ENCODE measurements around the gene NRCAM.

NRCAM gene

GRCh38 chr7:108406222-108406890, 49.9 kb downstream of the NRCAM start:
- ATAC-seq = no peak
- TF ChIP-seq POU6F1 (CRISPR knock-in tag; IDR thresholded peaks at IDR 0.05; ENCODE audit: borderline replicate concordance, low read depth) = no peak
- TF ChIP-seq ZFP3 (CRISPR knock-in tag; IDR thresholded peaks at IDR 0.05) = no peak
- no peak for TF ChIP-seq ISL1 (CRISPR knock-in tag; IDR thresholded peaks at IDR 0.05)
- TF ChIP-seq CSRNP3 (CRISPR knock-in tag; IDR thresholded peaks at IDR 0.05) = no peak
- TF ChIP-seq ZC3H10 (CRISPR knock-in tag; IDR thresholded peaks at IDR 0.05) = no peak
- TF ChIP-seq TCF4 (CRISPR knock-in tag; IDR thresholded peaks at IDR 0.05; ENCODE audit: borderline replicate concordance) = no peak
- no peak for TF ChIP-seq TOX (CRISPR knock-in tag; IDR thresholded peaks at IDR 0.05; ENCODE audit: borderline replicate concordance)
- no peak for TF ChIP-seq ZFP30 (CRISPR knock-in tag; IDR thresholded peaks at IDR 0.05)
- no peak for TF ChIP-seq SNAI2 (CRISPR knock-in tag; IDR thresholded peaks at IDR 0.05)
- TF ChIP-seq ZNF8 (CRISPR knock-in tag; IDR thresholded peaks at IDR 0.05) = no peak
- TF ChIP-seq ZNF70 (CRISPR knock-in tag; IDR thresholded peaks at IDR 0.05) = no peak
- no peak for TF ChIP-seq ZNF565 (CRISPR knock-in tag; conservative IDR thresholded peaks at IDR 0.05; ENCODE audit: low read depth)

- TF ChIP-seq ZNF8 (CRISPR knock-in tag; IDR thresholded peaks at IDR 0.05) (peak; percentile 97), TCF4 (CRISPR knock-in tag; IDR thresholded peaks at IDR 0.05; ENCODE audit: borderline replicate concordance) (no peak)
- ATAC-seq = no peak
Measured at GRCh38 chr7:108404509-108405420, 51.5 kb downstream of the NRCAM start.

- no peak for TF ChIP-seq TOX (CRISPR knock-in tag; IDR thresholded peaks at IDR 0.05; ENCODE audit: borderline replicate concordance)
- no peak for TF ChIP-seq GLIS3 (CRISPR knock-in tag; IDR thresholded peaks at IDR 0.05)
- TF ChIP-seq TCF4 (CRISPR knock-in tag; IDR thresholded peaks at IDR 0.05; ENCODE audit: borderline replicate concordance) = no peak
- no peak for TF ChIP-seq CSRNP3 (CRISPR knock-in tag; IDR thresholded peaks at IDR 0.05)
- TF ChIP-seq OSR1 (CRISPR knock-in tag; IDR thresholded peaks at IDR 0.05) = no peak
- no peak for TF ChIP-seq CREB5 (CRISPR knock-in tag; IDR thresholded peaks at IDR 0.05; ENCODE audit: low read depth)
- no peak for TF ChIP-seq ZFP3 (CRISPR knock-in tag; IDR thresholded peaks at IDR 0.05)
- ATAC-seq = no peak
Measured at GRCh38 chr7:108403597-108404217, 52.5 kb downstream of the NRCAM start.

- no peak for ATAC-seq
- no peak for TF ChIP-seq ARNTL (CRISPR knock-in tag; IDR thresholded peaks at IDR 0.05; ENCODE audit: borderline replicate concordance, low read depth)
- TF ChIP-seq ISL1 (CRISPR knock-in tag; IDR thresholded peaks at IDR 0.05) = peak; percentile 53
- TF ChIP-seq PPARA (CRISPR knock-in tag; IDR thresholded peaks at IDR 0.05; ENCODE audit: borderline replicate concordance) = no peak
Measured at GRCh38 chr7:108402865-108403264, 53.4 kb downstream of the NRCAM start.

- ATAC-seq = no peak
- no peak for TF ChIP-seq ESRRG (CRISPR knock-in tag; IDR thresholded peaks at IDR 0.05)
- TF ChIP-seq BACH2 (CRISPR knock-in tag; IDR thresholded peaks at IDR 0.05; ENCODE audit: borderline replicate concordance) = no peak
- no peak for TF ChIP-seq ZFP30 (CRISPR knock-in tag; IDR thresholded peaks at IDR 0.05)
- no peak for TF ChIP-seq TOX (CRISPR knock-in tag; IDR thresholded peaks at IDR 0.05; ENCODE audit: borderline replicate concordance)
Measured at GRCh38 chr7:108396080-108396479, 60.2 kb downstream of the NRCAM start.
